ENCODE data around the gene MACROD2.

DNA sequence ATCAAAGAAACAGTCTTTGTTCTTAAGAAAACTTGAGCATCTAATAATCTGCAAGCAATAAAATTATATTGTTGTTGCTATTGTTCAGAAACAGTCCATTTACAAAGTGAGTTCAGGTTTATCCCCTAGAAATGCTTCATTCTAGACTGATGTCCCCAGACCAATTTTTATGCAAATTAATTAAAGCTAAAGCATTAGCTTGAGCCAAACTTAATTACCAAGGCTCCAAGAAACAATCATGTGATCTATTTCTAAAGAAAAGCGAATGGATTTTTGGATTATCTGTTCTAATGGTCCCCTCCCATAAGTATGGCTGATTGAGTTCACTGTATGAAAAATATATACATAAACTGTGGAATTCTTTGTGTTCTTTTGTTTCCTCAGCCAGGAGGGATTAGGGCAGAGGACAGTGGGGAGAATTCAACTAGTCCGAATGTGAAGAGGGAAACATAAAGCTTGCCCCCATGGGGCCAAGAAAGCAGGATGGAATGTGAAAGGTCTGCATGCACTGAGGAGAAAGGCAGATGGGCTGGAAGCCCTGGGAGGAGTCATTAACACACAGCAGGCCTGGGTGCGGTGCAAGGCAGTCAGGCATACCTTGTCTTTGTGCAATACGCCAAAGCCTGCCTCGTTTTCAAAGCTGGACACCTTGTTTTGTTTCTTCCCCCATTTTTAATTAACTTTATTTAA lies 1980.9 kb downstream of the MACROD2 start:
- TF ChIP-seq, protein P1, sequence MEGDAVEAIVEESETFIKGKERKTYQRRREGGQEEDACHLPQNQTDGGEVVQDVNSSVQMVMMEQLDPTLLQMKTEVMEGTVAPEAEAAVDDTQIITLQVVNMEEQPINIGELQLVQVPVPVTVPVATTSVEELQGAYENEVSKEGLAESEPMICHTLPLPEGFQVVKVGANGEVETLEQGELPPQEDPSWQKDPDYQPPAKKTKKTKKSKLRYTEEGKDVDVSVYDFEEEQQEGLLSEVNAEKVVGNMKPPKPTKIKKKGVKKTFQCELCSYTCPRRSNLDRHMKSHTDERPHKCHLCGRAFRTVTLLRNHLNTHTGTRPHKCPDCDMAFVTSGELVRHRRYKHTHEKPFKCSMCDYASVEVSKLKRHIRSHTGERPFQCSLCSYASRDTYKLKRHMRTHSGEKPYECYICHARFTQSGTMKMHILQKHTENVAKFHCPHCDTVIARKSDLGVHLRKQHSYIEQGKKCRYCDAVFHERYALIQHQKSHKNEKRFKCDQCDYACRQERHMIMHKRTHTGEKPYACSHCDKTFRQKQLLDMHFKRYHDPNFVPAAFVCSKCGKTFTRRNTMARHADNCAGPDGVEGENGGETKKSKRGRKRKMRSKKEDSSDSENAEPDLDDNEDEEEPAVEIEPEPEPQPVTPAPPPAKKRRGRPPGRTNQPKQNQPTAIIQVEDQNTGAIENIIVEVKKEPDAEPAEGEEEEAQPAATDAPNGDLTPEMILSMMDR (IDR thresholded peaks at IDR 0.05), result no peak
- TF ChIP-seq POLR2A (IDR thresholded peaks at IDR 0.05), result no peak
